ENCODE data around the gene DOK7. TPM values are rescaled to one million over a fixed set of nuclear protein-coding genes. Genes with fewer than 3 reads are reported as not detected.
"Not testable (repeated sequence)": the region's sequence is repeated elsewhere in the genome, so short reads cannot be mapped to it uniquely, and the experiment has no call there.

The DOK7 gene
- total RNA-seq, 1 donor from 2014 or later: 2.4 TPM

- DNase-seq (ENCODE audit: low spot score): no peak
These were observed 40.1 kb downstream of the DOK7 start for GRCh38 chr4:3502941-3503936.

GRCh38 chr4:3505231-3505630 is 42.1 kb downstream of the DOK7 start:
- no peak for DNase-seq (ENCODE audit: low spot score)

GRCh38 chr4:3508542-3508941 is 45.4 kb downstream of the DOK7 start:
- no peak for DNase-seq (ENCODE audit: low spot score)

- no peak for DNase-seq (ENCODE audit: low spot score)
These were observed 47.4 kb downstream of the DOK7 start for GRCh38 chr4:3510481-3510880.

- no peak for DNase-seq (ENCODE audit: low spot score)
These were observed 48.1 kb downstream of the DOK7 start for GRCh38 chr4:3511187-3511586.

- DNase-seq (ENCODE audit: low spot score): not testable (repeated sequence)
These were observed 48.5 kb downstream of the DOK7 start for GRCh38 chr4:3511601-3512000.

GRCh38 chr4:3512279-3512678 is 49.2 kb downstream of the DOK7 start:
- DNase-seq (ENCODE audit: low spot score): no peak

GRCh38 chr4:3512719-3513118 is 49.6 kb downstream of the DOK7 start:
- DNase-seq (ENCODE audit: low spot score): no peak

- DNase-seq (ENCODE audit: low spot score): no peak
These were observed 50.7 kb downstream of the DOK7 start for GRCh38 chr4:3513807-3514206.

- DNase-seq (ENCODE audit: low spot score): no peak
These were observed 51.2 kb downstream of the DOK7 start for GRCh38 chr4:3514221-3514780.

- no peak for DNase-seq (ENCODE audit: low spot score)
These were observed 51.8 kb downstream of the DOK7 start for GRCh38 chr4:3514806-3515501.

GRCh38 chr4:3515646-3516045 is 52.5 kb downstream of the DOK7 start:
- no peak for DNase-seq (ENCODE audit: low spot score)

GRCh38 chr4:3516061-3516835 is 53.1 kb downstream of the DOK7 start:
- no peak for DNase-seq (ENCODE audit: low spot score)

- no peak for DNase-seq (ENCODE audit: low spot score)
These were observed 54.0 kb downstream of the DOK7 start for GRCh38 chr4:3516836-3517730.

GRCh38 chr4:3517731-3518510 is 54.8 kb downstream of the DOK7 start:
- DNase-seq (ENCODE audit: low spot score): no peak

- no peak for DNase-seq (ENCODE audit: low spot score)
These were observed 55.4 kb downstream of the DOK7 start for GRCh38 chr4:3518511-3518880.

- no peak for DNase-seq (ENCODE audit: low spot score)
These were observed 55.8 kb downstream of the DOK7 start for GRCh38 chr4:3518941-3519340.

GRCh38 chr4:3519468-3520264 is 56.6 kb downstream of the DOK7 start:
- DNase-seq (ENCODE audit: low spot score): no peak

- no peak for DNase-seq (ENCODE audit: low spot score)
These were observed 57.2 kb downstream of the DOK7 start for GRCh38 chr4:3520276-3520675.

Measured in umbilical cord (tissue), 2 donors.